Measurements from ENCODE around the gene SCAF1.
"Not testable (repeated sequence)": the region's sequence is repeated elsewhere in the genome, so short reads cannot be mapped to it uniquely, and the experiment has no call there.

Gene SCAF1

GRCh38 chr19:49601482-49602038 is 40.4 kb upstream of the SCAF1 start:
- DNase-seq (ENCODE audit: insufficient read length, low spot score) (no peak), FAIRE-seq (no peak)
- TF ChIP-seq POLR2A (IDR thresholded peaks at IDR 0.05; ENCODE audit: low read depth, low read length) = no peak

GRCh38 chr19:49602806-49603205 is 39.2 kb upstream of the SCAF1 start:
- TF ChIP-seq POLR2A (IDR thresholded peaks at IDR 0.05; ENCODE audit: low read depth, low read length) = no peak
- no peak for FAIRE-seq
- DNase-seq (ENCODE audit: insufficient read length, low spot score) = no peak

DNA sequence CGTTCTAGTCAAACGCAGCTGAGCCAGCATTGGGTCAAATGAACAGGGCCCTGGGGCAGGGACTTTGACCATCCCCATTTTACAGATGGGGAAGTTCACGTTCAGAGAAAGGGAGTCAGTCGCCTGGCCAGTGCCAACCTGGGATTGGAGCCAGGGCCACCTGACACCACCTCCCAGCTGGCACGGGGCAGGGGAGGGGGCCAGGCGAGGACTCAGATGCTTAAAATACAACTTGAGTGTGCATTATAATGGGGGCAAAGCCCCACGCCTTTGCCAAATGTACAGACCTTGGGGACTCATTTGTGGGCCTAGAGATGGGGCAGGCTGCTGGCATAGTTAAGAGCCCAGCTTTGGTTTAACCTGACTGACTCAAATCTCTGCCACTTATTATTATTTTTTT is 36.4 kb upstream of the SCAF1 start:
- no peak for DNase-seq (ENCODE audit: insufficient read length, low spot score)
- TF ChIP-seq POLR2A (IDR thresholded peaks at IDR 0.05; ENCODE audit: low read depth, low read length) = no peak
- no peak for FAIRE-seq

DNA sequence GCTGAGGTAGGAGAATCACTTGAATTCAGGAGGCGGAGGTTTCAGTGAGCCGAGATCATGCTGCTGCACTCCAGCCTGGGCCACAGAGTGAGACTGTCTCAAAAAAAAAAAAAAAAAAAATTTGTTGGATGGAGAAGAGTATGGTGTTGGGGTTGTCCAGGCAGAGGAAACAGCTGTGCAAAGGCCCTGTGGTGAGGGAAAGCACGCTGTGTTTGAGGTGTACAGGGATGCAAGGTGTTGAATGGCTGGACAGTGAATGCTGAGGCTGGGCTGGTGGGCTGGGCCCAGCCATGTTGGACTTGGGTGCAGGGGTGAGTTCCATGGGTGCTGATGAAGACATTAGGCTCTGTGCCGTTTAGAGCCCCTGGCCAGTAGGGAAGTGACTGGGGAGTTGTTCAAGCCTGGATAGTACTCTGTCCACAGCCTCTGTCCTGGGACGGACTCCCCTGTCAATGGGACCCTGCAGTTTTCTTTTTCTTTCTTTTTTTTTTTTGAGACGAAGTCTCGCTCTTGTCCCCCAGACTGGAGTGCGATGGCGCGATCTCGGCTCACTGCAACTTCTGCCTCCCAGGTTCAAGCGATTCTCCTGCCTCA is 32.4 kb upstream of the SCAF1 start:
- no peak for DNase-seq (ENCODE audit: insufficient read length, low spot score)
- no peak for FAIRE-seq

DNA sequence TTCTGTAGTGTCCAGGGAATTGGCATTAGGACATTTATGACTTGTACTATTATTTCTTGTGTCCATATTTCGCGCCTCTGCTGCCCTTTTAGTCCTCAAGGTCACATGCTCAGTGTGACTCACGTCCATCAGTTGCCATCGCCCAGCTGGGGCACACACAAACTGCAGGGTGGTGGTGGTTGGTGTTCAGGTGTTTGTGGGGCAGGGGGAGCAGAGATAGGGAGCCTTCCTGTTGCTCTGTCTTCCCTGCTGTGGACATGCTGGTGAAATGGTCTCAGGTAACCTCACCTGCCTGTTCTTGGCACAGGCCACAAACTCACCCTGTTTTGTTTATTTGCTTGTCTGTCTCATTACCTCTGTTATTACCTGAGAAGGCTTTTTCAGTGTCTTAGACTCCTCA is 28.6 kb upstream of the SCAF1 start:
- no peak for FAIRE-seq
- no peak for TF ChIP-seq POLR2A (IDR thresholded peaks at IDR 0.05; ENCODE audit: low read depth, low read length)
- peak; percentile 83 for DNase-seq (ENCODE audit: insufficient read length, low spot score)

More for the DNA sequence above, 32.4 kb upstream of the SCAF1 start:
- no peak for TF ChIP-seq POLR2A (IDR thresholded peaks at IDR 0.05; ENCODE audit: low read depth, low read length)

DNA sequence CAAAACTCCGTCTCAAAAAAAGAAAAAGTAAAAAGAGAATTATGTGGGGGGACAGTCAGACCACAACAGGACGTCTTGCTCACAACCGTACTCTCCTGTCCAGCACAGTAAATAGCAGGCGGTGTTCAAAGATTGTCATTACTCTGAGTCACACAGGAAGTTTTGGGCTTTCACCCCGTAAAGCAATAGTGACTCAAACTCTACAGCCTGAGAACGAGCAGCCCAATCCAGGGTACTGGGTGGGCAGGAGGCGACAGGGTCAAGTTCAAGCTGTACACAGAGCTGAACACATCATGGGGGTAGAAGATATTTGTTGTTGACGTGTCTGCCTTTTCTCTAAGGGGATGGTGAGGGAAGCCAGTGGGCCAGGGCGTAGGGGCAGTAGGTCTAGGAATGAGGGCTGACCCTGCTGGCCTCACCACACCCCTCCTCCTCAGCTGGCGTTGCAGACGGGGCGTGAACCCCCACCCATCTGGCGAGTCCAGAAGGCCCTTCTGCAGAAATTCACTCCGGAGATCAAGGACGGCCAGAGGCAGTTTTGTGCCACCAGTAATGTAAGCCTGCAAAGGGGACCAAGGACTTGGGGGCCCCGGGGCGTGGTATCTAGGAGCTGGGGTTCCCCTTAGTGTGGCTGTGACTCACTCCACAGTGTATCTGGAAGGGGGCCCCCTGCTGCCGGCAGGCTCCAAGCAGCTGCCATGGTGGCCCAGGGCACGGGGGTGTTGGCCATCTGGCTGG is 27.7 kb upstream of the SCAF1 start:
- peak; percentile 77 for FAIRE-seq
- TF ChIP-seq POLR2A (IDR thresholded peaks at IDR 0.05; ENCODE audit: low read depth, low read length) = no peak; the same call in 1 of the 2 replicates
- DNase-seq (ENCODE audit: insufficient read length, low spot score) = peak; percentile 94

DNA sequence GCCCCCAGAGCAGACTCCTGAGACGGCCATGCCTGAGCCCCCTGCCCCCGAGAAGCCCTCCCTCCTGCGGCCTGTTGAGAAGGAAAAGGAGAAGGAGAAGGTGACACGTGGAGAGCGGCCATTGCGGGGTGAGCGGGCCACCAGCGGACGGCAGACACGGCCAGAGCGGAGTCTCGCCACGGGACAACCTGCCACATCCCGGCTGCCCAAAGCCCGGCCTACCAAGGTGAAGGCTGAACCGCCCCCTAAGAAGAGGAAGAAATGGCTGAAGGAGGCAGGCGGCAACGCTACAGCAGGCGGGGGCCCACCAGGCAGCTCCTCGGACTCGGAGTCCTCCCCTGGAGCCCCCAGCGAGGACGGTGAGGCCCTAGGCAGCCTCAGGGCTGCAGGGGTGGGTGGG is 26.1 kb upstream of the SCAF1 start:
- FAIRE-seq (no peak), DNase-seq (ENCODE audit: insufficient read length, low spot score) (no peak)
- no peak for TF ChIP-seq POLR2A (IDR thresholded peaks at IDR 0.05; ENCODE audit: low read depth, low read length)

DNA sequence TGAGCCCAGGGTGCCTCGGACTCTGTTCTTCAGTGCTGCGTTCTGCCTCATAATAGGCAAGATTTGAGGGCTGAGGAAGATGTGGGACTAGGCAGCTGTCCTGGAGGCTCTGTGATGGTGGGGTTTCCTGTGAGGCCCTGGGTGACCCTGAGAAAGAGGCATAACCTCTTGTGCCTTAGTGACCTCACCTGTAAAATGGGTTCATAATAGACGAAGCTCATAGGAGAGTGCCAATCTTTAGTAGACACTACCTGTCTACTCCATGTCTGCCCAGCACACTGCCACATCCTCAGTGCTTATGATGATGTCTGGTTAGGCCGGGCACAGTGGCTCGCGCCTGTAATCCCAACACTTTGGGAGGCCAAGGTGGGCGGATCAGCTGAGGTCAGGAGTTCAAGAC is 25.5 kb upstream of the SCAF1 start:
- TF ChIP-seq POLR2A (IDR thresholded peaks at IDR 0.05; ENCODE audit: low read depth, low read length) = no peak
- FAIRE-seq = no peak
- DNase-seq (ENCODE audit: insufficient read length, low spot score) = no peak

- FAIRE-seq (no peak), DNase-seq (ENCODE audit: insufficient read length, low spot score) (no peak)
- no peak for TF ChIP-seq POLR2A (IDR thresholded peaks at IDR 0.05; ENCODE audit: low read depth, low read length)
Observed at GRCh38 chr19:49616945-49617344, 25.1 kb upstream of the SCAF1 start.

- DNase-seq (ENCODE audit: insufficient read length, low spot score); FAIRE-seq: not testable (repeated sequence)
Observed at GRCh38 chr19:49617860-49618259, 24.1 kb upstream of the SCAF1 start.

DNA sequence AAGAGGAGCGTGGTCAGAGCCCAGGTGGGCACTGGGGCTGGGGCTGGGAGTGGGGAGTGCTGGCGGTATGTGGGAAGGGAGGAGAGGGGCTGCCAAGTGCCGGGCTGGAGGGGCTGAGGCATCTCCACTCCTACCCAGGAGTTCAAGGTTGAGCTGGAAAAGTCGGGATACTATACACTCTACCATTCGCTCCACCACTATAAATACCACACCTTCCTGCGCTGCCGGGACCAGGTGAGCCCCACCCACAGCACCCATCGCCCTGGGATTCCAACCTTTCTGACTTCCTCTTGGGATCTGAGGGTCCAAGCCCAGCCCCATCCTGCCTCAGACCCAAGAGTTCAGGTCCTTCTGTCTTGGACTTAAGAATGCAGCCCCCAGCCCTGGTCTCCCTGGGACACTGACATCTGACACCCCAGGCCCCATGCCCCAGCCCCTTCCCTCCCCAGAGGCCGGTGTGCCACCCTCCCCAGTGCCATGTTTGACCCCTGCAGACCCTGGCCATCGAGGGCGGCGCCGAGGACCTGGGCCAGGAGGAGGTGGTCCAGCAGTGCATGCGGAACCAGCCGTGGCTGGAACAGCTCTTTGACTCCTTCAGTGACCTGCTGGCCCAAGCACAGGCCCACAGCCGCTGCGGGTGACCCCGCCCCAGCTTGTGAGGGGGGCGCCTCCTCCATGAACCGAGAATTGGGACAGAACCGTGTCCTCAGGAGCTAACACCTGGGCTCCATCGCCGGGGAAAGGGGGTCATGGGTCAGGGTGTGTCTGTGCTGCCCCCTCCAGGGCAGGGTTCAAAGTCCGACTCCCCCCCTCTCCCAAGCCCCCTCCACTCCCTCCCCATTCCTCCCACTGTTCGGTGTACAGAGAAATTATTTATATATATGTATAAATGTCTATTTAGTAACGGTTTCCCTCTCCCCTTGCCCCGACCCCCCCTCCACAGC is 16.8 kb upstream of the SCAF1 start:
- DNase-seq (ENCODE audit: insufficient read length, low spot score) = no peak
- FAIRE-seq = no peak
- no peak for TF ChIP-seq POLR2A (IDR thresholded peaks at IDR 0.05; ENCODE audit: low read depth, low read length)

DNA sequence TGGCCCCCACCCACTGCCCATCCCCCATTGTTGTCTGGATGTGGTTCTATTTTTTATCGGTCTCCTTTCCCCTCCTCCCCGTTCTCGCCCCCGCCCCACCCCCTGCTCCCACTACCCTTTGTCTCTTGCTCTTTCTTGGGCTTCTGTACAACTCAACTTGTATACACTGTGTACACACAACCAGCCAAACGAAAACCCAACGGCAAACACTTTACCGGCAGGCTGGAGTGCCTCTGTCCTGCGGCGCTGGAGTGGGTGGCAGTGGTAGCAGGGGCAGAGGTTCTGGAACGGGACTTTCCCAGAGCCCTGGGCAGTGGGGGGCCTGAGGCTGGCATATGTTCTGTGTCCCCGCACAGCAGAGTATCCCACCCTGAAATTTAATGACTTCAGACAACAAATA is 15.8 kb upstream of the SCAF1 start:
- no peak for DNase-seq (ENCODE audit: insufficient read length, low spot score)
- no peak for TF ChIP-seq POLR2A (IDR thresholded peaks at IDR 0.05; ENCODE audit: low read depth, low read length)
- no peak for FAIRE-seq

GRCh38 chr19:49629659-49630058 is 12.3 kb upstream of the SCAF1 start:
- TF ChIP-seq POLR2A (IDR thresholded peaks at IDR 0.05; ENCODE audit: low read depth, low read length) = no peak
- no peak for FAIRE-seq
- no peak for DNase-seq (ENCODE audit: insufficient read length, low spot score)

- FAIRE-seq (no peak), DNase-seq (ENCODE audit: insufficient read length, low spot score) (no peak)
- TF ChIP-seq POLR2A (IDR thresholded peaks at IDR 0.05; ENCODE audit: low read depth, low read length) = no peak
Observed at GRCh38 chr19:49631014-49631588, 10.9 kb upstream of the SCAF1 start.
